HG03439 (cell line): ENCODE results near the gene MIS12.

Experiments
- ATAC-seq: cut with Tn5 transposase; IDR thresholded peaks from one replicate; pipeline ENCODE4 v1.9.1; 2021; ENCODE audit warnings: mild to moderate bottlenecking, moderate library complexity; ENCODE audit not compliant: unreplicated experiment

Gene MIS12

DNA sequence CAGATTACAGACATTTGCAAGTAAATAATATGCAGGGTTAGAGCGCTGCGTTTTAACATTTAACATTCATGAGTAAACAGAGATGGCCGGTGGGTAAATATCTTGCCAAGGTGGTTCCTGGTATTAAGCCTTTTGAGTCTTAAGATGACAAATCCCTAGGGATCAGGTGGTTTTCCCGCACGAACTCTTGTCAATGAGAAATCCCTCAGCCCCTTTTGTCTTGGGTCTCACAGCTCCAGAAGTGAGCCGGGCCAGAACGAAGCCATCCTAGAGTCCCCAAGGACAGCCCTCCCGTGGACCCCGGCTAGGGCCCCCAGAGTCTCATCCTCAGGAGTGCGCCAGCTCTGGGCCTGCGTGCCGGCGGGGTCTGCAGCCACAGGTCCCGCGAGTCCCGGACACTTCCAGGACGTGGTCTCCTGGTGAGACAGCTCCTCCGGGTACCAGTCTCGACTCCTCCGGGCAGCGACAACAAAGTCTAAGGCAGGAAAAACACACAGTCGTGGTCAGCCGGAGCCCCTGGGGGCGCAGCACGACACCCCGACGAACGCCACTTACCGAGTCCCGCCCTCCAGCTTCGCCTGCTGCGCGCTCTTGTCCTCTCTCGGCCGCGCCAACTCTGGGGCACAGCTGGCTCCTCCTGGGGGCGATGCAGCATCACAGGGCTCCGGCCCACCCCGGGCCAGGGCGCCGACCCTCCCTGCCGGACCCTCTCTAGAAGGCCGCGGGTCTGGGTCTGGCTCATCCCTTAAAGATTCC, 13.3 kb downstream of the MIS12 start:
- ATAC-seq, result no peak

DNA sequence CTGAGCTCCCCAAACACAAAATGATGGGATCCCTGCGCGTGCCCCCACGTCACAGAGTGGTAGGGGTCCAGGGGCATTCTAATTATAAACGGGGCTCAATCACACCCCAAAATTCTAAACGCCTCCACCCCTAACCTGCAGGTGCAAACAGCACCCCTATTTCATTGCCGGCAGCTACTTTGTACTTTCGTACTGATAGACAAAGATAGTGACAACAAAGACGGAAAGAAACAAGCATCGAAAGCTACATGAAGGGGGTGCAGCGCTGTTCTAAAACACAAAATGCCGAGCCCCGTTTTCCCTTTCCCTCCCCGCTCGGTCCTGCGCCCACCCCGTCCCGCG, 13.9 kb downstream of the MIS12 start:
- ATAC-seq, result no peak

DNA sequence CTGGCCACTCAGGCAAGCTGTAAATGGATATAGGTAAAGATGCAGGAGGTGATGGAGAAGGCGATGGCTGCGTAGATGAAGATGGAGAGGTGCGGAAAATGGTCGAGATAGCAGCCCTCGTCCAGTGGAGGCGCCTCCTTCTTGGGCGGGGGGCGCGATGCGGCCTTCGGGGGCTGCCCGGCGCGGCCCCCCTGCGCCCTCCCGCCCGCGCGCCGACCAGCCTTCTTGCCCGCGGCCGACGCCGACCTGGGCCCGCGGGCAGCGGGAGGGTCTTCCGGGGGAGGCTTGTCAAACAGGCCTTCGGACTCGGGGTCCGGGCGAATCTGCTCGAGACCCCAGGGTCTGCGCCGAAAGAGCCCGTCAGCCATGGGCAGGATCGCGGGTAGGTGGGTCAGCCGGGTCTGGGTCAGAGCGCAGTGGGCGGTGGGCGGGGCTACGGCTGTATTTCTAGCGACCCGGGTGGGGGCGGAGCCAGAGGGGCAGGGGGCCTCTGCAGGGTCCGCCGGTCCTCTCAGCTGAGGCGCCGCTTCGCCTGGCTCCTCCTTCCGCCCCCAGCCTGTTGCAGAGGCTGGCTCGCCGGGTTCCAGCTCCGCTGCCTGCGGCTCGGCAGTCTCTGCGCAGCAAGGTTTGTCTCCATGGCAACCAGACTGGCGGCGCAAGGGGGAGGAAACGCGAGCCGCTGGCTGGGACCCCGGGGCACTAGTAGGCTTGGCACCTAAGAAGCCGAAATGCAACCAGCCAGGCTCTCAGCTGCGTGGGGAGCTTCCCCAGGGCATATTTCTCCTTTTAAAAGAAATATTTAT, 14.4 kb downstream of the MIS12 start:
- no peak for ATAC-seq

GRCh38 chr17:5501685-5502084, 15.3 kb downstream of the MIS12 start:
- no peak for ATAC-seq

DNA sequence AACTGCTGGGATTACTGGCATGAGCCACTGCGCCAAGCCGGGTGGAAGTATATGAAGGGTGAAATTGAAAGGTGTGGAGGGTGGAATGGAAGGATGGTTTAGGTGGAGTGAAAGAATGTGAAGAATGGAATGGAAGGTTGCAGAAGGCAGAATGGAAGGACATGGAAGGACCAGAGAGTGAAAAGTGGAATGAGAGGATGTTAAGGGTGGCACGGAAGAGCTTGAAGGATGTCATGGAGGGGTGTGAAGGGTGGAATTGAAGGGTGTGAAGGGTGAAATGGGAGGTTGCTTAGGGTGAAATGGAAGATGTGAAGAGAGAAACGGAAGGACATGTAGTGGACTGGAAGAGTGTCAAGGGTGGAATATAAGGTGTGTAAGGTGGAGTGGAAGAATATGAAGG, 16.2 kb downstream of the MIS12 start:
- no peak for ATAC-seq

- no peak for ATAC-seq
Observed at GRCh38 chr17:5506307-5506706, 19.9 kb downstream of the MIS12 start.

DNA sequence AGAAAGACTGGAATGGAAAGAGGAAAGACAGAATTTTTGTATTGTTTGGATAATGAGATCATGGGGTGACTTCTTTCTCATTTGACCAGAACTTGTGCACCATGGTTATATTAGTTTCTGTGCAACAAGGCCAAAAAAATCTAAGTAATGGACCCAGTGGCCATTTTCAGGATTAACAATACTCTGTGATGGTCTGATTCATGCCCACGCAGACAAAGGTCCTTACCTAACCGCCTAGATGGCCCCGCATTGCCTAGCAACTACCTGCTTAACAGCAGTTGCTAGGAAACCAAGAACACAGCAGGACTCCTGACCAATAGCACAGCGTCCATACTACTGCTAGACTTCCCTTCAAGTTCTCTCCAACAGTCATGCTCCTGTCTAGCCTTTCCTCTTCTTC, 22.4 kb downstream of the MIS12 start:
- no peak for ATAC-seq

DNA sequence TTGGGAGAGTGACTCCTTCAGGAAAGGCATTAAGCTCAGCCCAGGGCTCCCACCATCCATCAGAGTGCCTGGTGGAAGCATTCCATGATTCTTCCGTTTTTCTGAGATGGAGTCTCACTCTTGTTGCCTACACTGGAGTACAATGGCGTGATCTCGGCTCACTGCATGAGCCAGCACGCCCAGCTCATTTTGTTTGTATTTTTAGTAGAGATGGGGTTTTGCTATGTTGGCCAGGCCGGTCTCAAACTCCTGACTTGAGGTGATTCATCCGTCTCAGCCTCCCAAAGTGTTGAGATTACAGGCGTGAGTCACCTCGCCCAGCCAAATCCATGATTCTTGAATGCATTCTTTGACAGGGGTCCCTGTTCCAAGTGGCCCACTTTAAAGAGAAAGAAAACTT, 23.1 kb downstream of the MIS12 start:
- ATAC-seq, result no peak

GRCh38 chr17:5510771-5511170, 24.4 kb downstream of the MIS12 start:
- no peak for ATAC-seq

DNA sequence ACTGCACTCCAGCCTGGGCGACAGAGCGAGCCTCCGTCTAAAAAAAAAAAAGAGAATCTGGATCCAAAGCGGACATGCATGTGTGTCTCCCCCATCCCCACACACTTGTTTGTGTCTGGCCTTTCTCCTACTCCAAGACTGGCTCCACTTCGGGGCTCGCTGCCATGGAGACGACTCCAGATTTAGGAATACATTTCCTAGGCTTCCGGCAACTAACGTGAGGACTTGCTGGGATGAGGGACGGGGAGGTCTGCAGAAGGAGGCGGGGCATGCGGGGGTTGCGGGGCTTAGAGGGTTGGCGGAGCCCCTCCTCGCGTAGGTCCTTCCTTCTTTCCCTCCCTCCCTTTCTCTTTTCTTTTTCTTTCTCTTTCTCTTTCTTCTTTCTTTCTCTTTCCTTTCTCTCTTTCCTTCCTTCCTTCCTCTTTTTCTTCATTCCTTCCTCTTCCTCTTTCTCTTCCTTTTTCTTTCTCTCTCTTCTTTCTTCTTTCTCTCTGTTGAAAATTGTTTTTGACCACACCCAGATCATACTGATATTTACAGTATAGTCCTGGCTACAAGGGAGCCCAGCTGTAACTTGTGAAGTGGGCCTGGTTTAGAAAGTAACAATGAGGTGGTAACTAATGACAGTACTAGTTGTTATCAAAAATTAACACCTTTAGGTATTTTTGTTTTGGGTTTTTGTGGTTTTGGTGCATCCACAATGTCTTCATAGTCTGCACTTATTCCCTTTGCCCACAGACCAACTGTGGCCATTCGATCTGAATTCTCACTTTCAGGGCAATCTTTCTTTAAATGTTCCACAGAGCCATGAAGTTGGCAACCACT, 25.2 kb downstream of the MIS12 start:
- no peak for ATAC-seq

GRCh38 chr17:5513628-5514027, 27.3 kb downstream of the MIS12 start:
- ATAC-seq, result no peak

DNA sequence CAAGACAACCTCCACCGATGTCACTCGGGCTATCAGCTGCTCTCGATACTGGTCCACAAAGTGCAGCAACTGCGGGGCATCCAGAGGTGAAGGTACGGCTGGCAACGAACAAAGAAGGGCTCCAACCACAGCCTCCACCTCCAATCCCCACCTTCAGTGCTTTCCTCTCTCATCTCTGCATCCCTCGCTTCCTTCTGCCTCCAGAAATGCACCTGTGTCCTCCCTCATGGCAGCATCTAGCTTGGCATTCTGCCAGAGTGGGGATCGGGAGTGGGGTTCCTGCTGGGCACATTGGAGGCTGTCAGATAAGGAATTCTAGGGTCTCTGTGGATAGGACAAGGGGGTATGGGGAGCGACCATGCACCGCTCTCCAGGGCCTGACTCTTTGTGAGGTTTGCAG, 28.6 kb downstream of the MIS12 start:
- ATAC-seq, result no peak

DNA sequence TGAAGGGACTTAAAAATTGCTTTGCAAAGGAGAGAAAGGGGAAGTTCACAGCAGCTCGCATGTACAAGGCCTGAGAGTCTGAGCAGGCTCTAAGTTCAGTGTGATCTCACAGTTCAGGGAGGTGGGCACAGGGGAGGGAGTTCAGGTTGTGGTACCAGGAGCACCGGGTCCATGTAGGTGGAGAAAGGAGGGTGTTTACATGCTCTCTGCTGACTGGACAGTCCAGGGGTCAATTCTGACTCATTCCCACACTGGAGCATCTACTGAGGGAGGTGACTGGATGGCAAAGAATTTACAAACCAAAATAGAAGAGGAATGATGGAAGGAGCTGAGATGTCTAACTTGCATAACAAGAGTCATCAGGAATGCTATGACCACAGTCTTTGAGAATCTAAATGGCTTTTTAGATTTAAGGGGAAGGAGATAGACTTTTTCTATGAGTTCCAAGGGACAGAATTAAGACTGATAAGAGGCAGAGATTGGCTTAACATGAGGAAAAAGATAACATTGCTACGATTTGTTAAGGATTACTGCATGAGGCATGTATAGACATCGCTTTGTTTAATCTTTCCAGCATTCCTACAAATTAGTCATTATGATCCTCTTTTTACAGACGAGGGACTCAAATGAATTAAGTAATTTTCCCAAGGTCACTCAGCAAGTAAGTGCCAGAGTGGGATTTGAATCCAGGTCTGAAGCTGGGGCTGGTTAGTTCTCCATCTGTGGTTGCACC, 29.9 kb downstream of the MIS12 start:
- no peak for ATAC-seq

DNA sequence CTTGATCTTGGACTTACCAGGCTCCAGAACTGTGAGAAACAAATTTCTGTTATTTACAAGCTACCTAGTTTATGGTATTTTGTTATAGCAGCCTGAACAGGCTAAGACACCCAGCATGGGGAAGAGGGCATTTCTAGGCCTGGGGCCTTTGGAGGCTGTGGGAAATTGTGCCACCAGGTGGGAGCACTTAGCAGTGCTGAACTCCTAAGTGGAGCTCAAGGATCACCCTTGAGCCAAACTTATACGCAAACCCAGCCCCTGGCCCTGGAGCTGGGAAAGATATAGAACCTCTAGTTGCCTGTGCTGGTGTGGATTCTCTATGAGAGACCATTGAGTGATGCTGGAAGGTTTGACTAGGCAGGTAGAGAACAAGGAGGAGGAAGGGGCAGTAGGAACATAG, 36.1 kb downstream of the MIS12 start:
- no peak for ATAC-seq

DNA sequence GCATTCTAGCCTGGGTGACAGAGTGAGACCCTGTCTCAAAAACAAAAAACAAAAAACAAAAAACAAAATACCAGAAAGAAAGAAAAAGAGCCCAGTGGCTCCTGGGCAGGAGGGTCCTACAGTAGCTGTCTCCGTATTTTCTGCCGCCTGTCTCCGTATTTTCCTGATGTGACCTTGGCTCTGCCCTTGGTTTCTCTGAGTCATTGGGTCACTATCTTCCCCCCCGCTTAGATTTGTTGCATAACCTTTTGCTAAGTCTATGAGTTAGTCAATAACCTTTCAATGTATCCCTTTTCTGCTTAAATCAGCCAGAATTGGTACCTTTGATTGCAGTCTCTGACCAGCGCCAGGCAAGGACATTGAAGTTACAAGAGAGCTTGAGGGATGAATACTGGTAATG, 36.9 kb downstream of the MIS12 start:
- no peak for ATAC-seq

- ATAC-seq, result no peak
Observed at GRCh38 chr17:5526821-5527598, 40.6 kb downstream of the MIS12 start.

DNA sequence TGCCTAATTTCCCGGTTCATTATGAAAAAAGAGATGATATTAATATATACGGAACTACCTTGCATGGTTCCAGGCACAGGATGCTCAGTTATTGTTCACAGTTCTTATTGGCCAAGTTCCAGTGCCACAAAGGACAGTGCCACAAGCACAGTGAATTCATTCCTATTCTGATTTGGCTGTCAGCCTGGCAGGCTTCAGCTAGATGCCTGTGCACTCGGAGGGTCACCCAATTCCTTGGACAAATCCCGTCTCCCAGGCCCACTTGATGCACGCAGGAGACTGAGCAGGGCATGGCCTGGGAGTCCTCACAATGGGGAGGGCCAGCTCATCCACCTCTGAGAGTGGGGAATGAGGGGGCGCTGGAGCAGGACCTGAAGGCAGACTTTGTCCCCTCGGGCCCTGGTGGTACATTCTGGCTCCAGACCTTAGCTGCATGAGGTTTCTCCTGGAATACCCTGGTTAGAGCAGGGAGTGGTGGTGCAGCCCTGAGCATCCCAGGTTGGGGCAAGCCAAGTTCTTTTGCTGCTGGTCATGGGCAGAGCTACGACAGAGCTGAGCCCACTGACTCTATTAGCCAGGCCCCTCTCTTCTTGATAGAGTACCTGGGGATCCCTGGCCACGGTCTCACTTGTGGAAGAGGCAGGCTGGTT, 41.4 kb downstream of the MIS12 start:
- ATAC-seq, result no peak

- ATAC-seq, result no peak
Observed at GRCh38 chr17:5530265-5531084, 44.1 kb downstream of the MIS12 start.

GRCh38 chr17:5531085-5531418, 44.7 kb downstream of the MIS12 start:
- no peak for ATAC-seq
